Measurements from ENCODE around the gene WSCD2. TPM values are rescaled to one million over a fixed set of nuclear protein-coding genes. Genes with fewer than 3 reads are reported as not detected.

Gene WSCD2
- total and polyA plus RNA-seq, 2 donors (not counting 3 experiments of a cell fraction or from before 2014, with no cell fraction given), result not detected

- Histone ChIP-seq H4K20me1 (replicated peaks; ENCODE audit: control insufficient read depth, extremely low read depth, insufficient read depth, low read length) (no peaks in the 10 kb centered on the region), H3K4me1 (ENCODE audit: control insufficient read depth, extremely low read depth, insufficient read depth, low read length) (no peaks in the 10 kb centered on the region), H3K4me3 (replicated peaks in 1 of 3; ENCODE audit: insufficient read depth in 1 of 3, low read depth in 1 of 3, low read length in 3 of 3) (no peak overlapping the region), H3K79me2 (ENCODE audit: control insufficient read depth, insufficient read depth, low read length) (no peaks in the 10 kb centered on the region), H3K27ac (ENCODE audit: insufficient read depth, low read depth, low read length) (no peak overlapping the region), H3K9ac (replicated peaks; ENCODE audit: extremely low read depth, insufficient read depth, low read length) (no peak overlapping the region), H2AFZ (ENCODE audit: low read depth, low read length) (no peak overlapping the region), H3K9me3 (replicated peaks; ENCODE audit: control insufficient read depth, insufficient read depth, low read length) (no peaks in the 10 kb centered on the region), H3K4me2 (ENCODE audit: insufficient read depth, low read length) (no peak overlapping the region), H3K9me1 (replicated peaks; ENCODE audit: control insufficient read depth, extremely low read depth, insufficient read depth, low read length) (no peaks in the 10 kb centered on the region), H3K36me3 (ENCODE audit: control insufficient read depth in 2 of 2, extremely low read depth in 1 of 2, insufficient read depth in 2 of 2, low read length in 2 of 2) (no peaks in the 10 kb centered on the region), H3K27me3 (ENCODE audit: control insufficient read depth in 2 of 2, insufficient read depth in 2 of 2, low read length in 2 of 2) (no peaks in the 10 kb centered on the region)
- no peak for DNase-seq (ENCODE audit: low read depth, low spot score)
- TF ChIP-seq CTCF (IDR thresholded peaks at IDR 0.05; ENCODE audit: extremely low read depth in 1 of 2, insufficient read depth in 1 of 2, low read depth in 1 of 2, low read length in 2 of 2) (no peak), JUN (IDR thresholded peaks at IDR 0.05; ENCODE audit: borderline replicate concordance, insufficient read depth, insufficient read length, low read depth) (no peak), FOS (IDR thresholded peaks at IDR 0.05; ENCODE audit: borderline replicate concordance, insufficient read depth, low read length) (no peak), POLR2AphosphoS5 (IDR thresholded peaks at IDR 0.05; ENCODE audit: insufficient read depth, low read depth, low read length) (no peak), POLR2A (IDR thresholded peaks at IDR 0.05; ENCODE audit: low read depth, low read length) (no peak), MAX (IDR thresholded peaks at IDR 0.05; ENCODE audit: insufficient read depth, insufficient read length) (no peak), GATA2 (IDR thresholded peaks at IDR 0.05; ENCODE audit: insufficient read depth, insufficient read length, low read depth, low read length) (no peak), MYC (IDR thresholded peaks at IDR 0.05; ENCODE audit: low read depth, low read length) (no peak), EZH2 (IDR thresholded peaks at IDR 0.05; ENCODE audit: borderline replicate concordance, low read depth, low read length, severe bottlenecking) (no peak)
- FAIRE-seq, result no peak
- dilution Hi-C loops (cut with MboI; ENCODE audit: extremely low pct_ligation_motif_present, low sequenced_read_pairs) (no loop called here), intact Hi-C loops (cut with micrococcal nuclease) (no loop called here)
- BruUV-seq (replicated peaks), result no TSS peak
- ChIA-PET CTCF (interaction anchor here (1.0 kb wide), 2 partner anchors 37 to 228 kb away, joined by 3 read pairs; no protein-coding TSS in a partner anchor), POLR2A (no interaction called here)
Measured at GRCh38 chr12:108231109-108231905, 102.2 kb downstream of the WSCD2 start.
